NCI-H1048 (cell line): ENCODE data around the gene SRGAP2C.
"Not testable (repeated sequence)": the region's sequence is repeated elsewhere in the genome, so short reads cannot be mapped to it uniquely, and the experiment has no call there.

Experiments
- DNase-seq: peaks from one replicate; lab custom pipeline; 2025; lab: John Stamatoyannopoulos, UW

The SRGAP2C gene

GRCh38 chr1:121385162-121385561, 200.4 kb downstream of the SRGAP2C start:
- DNase-seq: not testable (repeated sequence)

- not testable (repeated sequence) for DNase-seq
Observed at GRCh38 chr1:121385563-121386288, 201.0 kb downstream of the SRGAP2C start.

GRCh38 chr1:121386319-121386948, 201.7 kb downstream of the SRGAP2C start:
- not testable (repeated sequence) for DNase-seq

- DNase-seq: not testable (repeated sequence)
Observed at GRCh38 chr1:121389895-121390560, 205.3 kb downstream of the SRGAP2C start.

- DNase-seq: not testable (repeated sequence)
Observed at GRCh38 chr1:121392130-121392529, 207.4 kb downstream of the SRGAP2C start.

GRCh38 chr1:121395718-121396201, 211.0 kb downstream of the SRGAP2C start:
- DNase-seq: not testable (repeated sequence)

- not testable (repeated sequence) for DNase-seq
Observed at GRCh38 chr1:121396335-121397081, 211.7 kb downstream of the SRGAP2C start.

GRCh38 chr1:121397101-121397500, 212.3 kb downstream of the SRGAP2C start:
- not testable (repeated sequence) for DNase-seq

- DNase-seq: not testable (repeated sequence)
Observed at GRCh38 chr1:121399193-121399592, 214.4 kb downstream of the SRGAP2C start.

GRCh38 chr1:121400108-121400507, 215.3 kb downstream of the SRGAP2C start:
- not testable (repeated sequence) for DNase-seq

GRCh38 chr1:121400541-121401310, 216.0 kb downstream of the SRGAP2C start:
- not testable (repeated sequence) for DNase-seq

- DNase-seq: not testable (repeated sequence)
Observed at GRCh38 chr1:121401375-121401955, 216.7 kb downstream of the SRGAP2C start.

- DNase-seq: not testable (repeated sequence)
Observed at GRCh38 chr1:121403254-121403653, 218.5 kb downstream of the SRGAP2C start.

- no peak for DNase-seq
Observed at GRCh38 chr1:121408354-121408753, 223.6 kb downstream of the SRGAP2C start.

GRCh38 chr1:121413821-121414220, 229.0 kb downstream of the SRGAP2C start:
- DNase-seq: no peak

- DNase-seq: no peak
Observed at GRCh38 chr1:121414905-121415304, 230.1 kb downstream of the SRGAP2C start.

GRCh38 chr1:121417325-121417923, 232.6 kb downstream of the SRGAP2C start:
- DNase-seq: no peak

GRCh38 chr1:121418369-121419049, 233.7 kb downstream of the SRGAP2C start:
- no peak for DNase-seq

- DNase-seq: not testable (repeated sequence)
Observed at GRCh38 chr1:121419050-121419615, 234.4 kb downstream of the SRGAP2C start.
